Skeletal muscle tissue (tissue), 4 donors: Measurements from ENCODE around the gene SPP2. TPM values are rescaled to one million over a fixed set of nuclear protein-coding genes. Genes with fewer than 3 reads are reported as not detected.

Source experiments
- H3K27ac ChIP-seq: one replicate; pipeline ENCODE4 v1.7.0; 2013; ENCODE audit warnings: mild to moderate bottlenecking, low read depth, low read length, inconsistent platforms
- H3K27me3 ChIP-seq, 3 donors: one replicate each; pipeline ENCODE4 v1.7.0; 2013; ENCODE audit warnings: low read length in 3 of 3; ENCODE audit not compliant: control insufficient read depth in 3 of 3, insufficient read depth in 3 of 3
- H3K36me3 ChIP-seq, 3 donors: one replicate each; pipeline ENCODE4 v1.7.0; 2013; ENCODE audit warnings: low read length in 3 of 3; ENCODE audit not compliant: control insufficient read depth in 3 of 3, insufficient read depth in 3 of 3
- H3K4me1 ChIP-seq, 3 donors: one replicate each; pipeline ENCODE4 v1.7.0; 2013; ENCODE audit warnings: low read length in 3 of 3, mild to moderate bottlenecking in 3 of 3; ENCODE audit not compliant: control insufficient read depth in 3 of 3, insufficient read depth in 3 of 3
- H3K4me3 ChIP-seq, 3 donors: one replicate each; pipeline ENCODE4 v1.7.0; 2013; ENCODE audit warnings: low read length in 3 of 3
- H3K9ac ChIP-seq, 3 donors: one replicate each; pipeline ENCODE4 v1.7.0; 2013; ENCODE audit warnings: low read length in 3 of 3, mild to moderate bottlenecking in 3 of 3, moderate library complexity in 2 of 3, low read depth in 1 of 3
- H3K9me3 ChIP-seq, 3 donors: one replicate each; pipeline ENCODE4 v1.7.0; 2013; ENCODE audit warnings: low read length in 3 of 3; ENCODE audit not compliant: control insufficient read depth in 3 of 3
- total RNA-seq: library from RNA; depleted of rRNA; stranded (reverse); fragments of >200 nt; gene quantifications from one replicate; pipeline ENCODE4 v1.2.3, GENCODE V29; 2014
- donor health status: Osteomylitis.

SPP2 gene, protein sequence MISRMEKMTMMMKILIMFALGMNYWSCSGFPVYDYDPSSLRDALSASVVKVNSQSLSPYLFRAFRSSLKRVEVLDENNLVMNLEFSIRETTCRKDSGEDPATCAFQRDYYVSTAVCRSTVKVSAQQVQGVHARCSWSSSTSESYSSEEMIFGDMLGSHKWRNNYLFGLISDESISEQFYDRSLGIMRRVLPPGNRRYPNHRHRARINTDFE
- not detected for total RNA-seq

DNA sequence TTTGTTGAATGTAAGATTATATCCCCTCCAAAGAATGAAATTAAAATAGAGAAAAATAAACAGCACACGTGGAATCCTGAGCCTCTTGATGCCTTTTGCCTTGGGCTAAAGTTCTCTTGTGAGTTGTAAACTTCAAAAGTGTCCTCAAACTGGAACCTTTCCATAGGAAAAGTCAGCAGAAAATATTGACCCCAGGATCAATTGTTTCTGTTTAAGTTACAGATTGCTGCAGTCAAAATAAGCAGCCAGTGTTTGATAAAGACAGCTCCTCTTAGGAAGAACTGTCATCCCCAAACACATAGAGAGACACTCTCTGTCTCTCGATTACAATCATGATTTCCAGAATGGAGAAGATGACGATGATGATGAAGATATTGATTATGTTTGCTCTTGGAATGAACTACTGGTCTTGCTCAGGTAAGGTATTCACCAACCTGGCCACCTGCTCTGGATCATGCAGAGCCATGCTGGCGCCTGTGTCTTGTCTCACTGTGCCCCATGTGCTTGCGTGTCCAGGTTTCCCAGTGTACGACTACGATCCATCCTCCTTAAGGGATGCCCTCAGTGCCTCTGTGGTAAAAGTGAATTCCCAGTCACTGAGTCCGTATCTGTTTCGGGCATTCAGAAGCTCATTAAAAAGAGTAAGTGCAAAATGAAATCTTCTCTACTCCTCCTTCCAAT lies at the start of gene SPP2:
SPP2 (plus strand) TSS at position 248 of the 681 bp plus-strand sequence; CDS start at position 333, 85 bp downstream.
- Histone ChIP-seq H3K36me3 (no peaks in the 10 kb centered on the region), H3K4me3 (no peak within 1 kb of the TSS), H3K27ac (no peak within 1 kb of the TSS), H3K27me3 (no peaks in the 10 kb centered on the region), H3K4me1 (no peaks in the 10 kb centered on the region), H3K9ac (no peak within 1 kb of the TSS), H3K9me3 (no peaks in the 10 kb centered on the region)

DNA sequence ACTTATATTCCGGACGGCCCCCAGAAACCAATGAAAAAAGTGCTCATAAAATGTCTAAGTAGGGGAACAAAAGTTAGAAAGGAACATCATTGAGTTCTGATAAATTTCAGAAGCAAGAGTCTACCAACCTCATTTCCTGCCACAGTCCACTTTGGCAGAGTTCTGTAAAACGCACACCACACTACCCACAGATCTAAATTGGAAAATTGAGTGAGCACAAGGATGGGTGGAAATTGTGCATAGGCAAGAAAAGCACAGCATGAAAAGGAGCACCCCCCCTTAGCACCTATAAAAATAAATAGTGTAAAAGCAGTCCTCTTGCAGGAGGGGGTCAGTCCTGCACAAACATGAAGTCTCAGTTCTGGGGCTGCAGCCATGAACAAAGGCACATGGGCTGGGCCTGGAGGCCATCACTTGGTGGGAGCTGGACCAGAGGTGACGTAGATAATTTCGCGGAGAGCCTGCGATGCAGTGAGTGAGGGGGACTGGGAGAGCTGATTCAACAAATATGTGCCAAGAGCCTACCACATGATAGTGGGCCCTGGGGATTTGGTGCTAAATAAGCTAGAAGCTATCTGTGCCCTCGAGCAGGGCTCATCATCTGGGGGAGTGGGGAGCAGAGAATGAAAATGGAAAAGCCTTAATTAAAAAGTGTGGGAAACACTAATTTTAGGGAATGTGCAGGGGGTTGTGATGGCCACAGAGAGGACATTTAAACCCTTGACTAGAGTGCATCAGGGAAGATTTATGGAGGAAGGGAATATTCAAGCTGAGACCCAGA lies 48.9 kb upstream of the SPP2 start:
- Histone ChIP-seq H3K4me1 (no peaks in the 10 kb centered on the region), H3K9ac (no peak overlapping the region), H3K27me3 (peaks cover 0 to 16% (median 0%) of the 10 kb centered on the region in 3 donors), H3K27ac (no peak overlapping the region), H3K9me3 (no peaks in the 10 kb centered on the region), H3K4me3 (no peak overlapping the region), H3K36me3 (no peaks in the 10 kb centered on the region)

DNA sequence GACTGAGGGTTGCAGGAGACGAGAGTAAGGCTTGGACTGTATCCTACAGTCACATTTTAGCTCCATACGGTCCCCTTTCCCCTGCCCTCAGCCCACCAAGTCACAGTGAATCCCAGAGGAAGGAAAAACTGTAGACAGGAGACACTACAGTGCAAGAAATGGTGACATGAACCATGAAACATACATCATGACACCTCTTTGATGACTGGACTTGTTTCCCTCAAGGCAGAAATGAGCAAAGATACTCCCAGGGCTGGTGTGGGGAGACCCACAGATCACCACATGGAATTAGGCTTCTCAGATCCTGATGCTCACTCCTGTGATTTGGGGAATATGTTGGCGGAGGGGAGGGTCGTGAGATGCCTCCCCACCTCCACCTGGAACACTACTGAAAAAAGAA lies 48.2 kb upstream of the SPP2 start:
- Histone ChIP-seq H3K27me3 (peaks cover 0 to 16% (median 0%) of the 10 kb centered on the region in 3 donors), H3K4me3 (no peak overlapping the region), H3K27ac (no peak overlapping the region), H3K9me3 (no peaks in the 10 kb centered on the region), H3K36me3 (no peaks in the 10 kb centered on the region), H3K4me1 (no peaks in the 10 kb centered on the region), H3K9ac (no peak overlapping the region)

DNA sequence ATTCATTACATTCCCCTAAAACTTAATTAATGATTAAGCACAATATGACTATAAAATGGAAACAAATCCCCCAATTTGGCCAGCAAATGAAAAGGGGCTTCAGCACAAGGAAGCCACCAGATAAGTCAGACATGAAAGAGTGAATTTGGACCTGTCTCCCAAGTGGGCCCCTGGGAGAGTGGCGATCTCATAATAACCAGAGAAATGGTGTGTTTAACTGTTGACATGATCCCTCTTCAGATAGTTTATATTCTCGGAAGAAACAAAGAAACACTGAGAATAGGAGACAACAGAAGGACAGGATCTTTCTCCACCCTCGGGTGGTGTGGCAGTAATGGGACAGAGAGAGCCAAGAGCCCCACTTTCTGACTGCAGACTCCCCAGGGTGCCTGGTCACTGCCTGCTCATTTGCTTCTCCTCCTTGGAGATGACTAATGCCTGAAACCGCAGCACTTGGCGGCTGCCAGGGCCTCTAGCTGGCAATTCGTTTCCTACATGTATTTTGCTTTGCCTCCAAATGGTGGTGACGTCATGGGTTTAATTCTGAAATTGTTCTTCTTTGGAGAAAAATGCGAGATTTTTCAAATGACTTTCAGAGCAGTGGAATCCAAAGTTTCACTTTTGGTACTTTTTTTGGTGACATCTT lies 46.4 kb upstream of the SPP2 start:
- Histone ChIP-seq H3K27ac (no peak overlapping the region), H3K9ac (no peak overlapping the region), H3K36me3 (no peaks in the 10 kb centered on the region), H3K4me1 (no peaks in the 10 kb centered on the region), H3K27me3 (peaks cover 0 to 20% (median 0%) of the 10 kb centered on the region in 3 donors), H3K9me3 (no peaks in the 10 kb centered on the region), H3K4me3 (no peak overlapping the region)

DNA sequence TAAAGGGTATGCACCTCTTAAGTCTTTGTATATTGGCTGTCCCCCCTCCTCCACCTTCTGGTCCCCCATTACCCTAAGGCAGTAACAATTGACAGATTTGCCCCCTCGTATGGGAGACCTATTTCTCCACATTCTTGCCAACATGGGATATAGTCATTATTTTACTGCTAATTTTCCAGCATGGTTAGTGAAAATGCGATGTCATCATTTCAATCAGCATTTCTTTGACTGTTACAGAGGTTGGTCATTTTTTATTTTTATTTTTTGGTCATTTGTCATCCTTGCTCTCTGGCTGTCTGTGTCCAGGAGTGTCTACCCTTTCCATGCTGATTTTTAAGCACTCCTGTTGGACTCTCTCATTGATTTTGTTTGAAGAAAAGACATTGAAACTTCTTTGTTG lies 45.4 kb upstream of the SPP2 start:
- no peak overlapping the region for H3K27ac ChIP-seq
- H3K4me3 ChIP-seq: no peak overlapping the region
- no peaks in the 10 kb centered on the region for H3K4me1 ChIP-seq
- H3K9me3 ChIP-seq: no peaks in the 10 kb centered on the region
- no peak overlapping the region for H3K9ac ChIP-seq
- no peaks in the 10 kb centered on the region for H3K36me3 ChIP-seq
- H3K27me3 ChIP-seq: peaks cover 0 to 13% (median 0%) of the 10 kb centered on the region in 3 donors

DNA sequence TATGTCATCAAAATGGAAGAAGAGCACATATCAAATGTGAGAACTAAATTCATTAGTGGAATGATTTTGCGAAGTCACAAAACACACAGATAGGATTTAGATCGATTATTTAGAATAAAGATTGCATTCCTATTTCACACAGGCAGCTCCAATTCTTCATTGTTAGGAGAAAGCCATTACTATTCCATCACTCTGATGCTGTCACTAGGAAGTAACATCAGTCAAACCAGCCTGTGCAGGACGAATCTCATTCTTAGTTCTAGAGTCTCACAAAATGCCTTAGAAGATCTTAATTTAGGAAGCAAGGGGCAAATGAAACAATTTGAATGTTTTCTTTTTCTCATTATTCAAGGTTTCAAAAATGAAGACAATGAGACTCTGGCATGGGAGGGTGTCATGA lies 44.0 kb upstream of the SPP2 start:
- no peak overlapping the region for H3K4me3 ChIP-seq
- H3K9me3 ChIP-seq: no peaks in the 10 kb centered on the region
- no peak overlapping the region for H3K27ac ChIP-seq
- H3K4me1 ChIP-seq: no peaks in the 10 kb centered on the region
- H3K36me3 ChIP-seq: no peaks in the 10 kb centered on the region
- no peak overlapping the region for H3K9ac ChIP-seq
- peaks cover 0 to 13% (median 0%) of the 10 kb centered on the region in 3 donors for H3K27me3 ChIP-seq

DNA sequence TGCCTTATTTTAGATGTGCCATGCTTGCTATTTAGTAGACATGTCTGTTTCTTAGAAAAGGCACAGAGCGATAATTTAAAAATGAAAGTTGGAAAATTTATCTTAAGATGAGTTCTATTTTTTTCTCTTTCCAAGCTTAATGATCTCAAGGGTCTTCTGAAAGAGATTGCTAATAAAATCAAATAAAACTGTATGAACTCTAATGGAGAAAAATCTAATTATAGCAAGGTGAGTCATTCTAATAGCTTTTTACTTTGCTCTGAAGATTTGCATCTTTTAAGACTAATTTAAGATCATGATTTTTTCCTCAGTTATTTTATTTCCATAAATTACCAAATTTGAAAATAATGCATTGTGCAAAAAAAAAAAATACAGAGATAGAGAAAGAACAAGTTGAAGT lies 36.1 kb upstream of the SPP2 start:
- no peaks in the 10 kb centered on the region for H3K9me3 ChIP-seq
- no peaks in the 10 kb centered on the region for H3K36me3 ChIP-seq
- H3K4me3 ChIP-seq: no peak overlapping the region
- no peak overlapping the region for H3K9ac ChIP-seq
- no peak overlapping the region for H3K27ac ChIP-seq
- no peaks in the 10 kb centered on the region for H3K27me3 ChIP-seq
- no peaks in the 10 kb centered on the region for H3K4me1 ChIP-seq

DNA sequence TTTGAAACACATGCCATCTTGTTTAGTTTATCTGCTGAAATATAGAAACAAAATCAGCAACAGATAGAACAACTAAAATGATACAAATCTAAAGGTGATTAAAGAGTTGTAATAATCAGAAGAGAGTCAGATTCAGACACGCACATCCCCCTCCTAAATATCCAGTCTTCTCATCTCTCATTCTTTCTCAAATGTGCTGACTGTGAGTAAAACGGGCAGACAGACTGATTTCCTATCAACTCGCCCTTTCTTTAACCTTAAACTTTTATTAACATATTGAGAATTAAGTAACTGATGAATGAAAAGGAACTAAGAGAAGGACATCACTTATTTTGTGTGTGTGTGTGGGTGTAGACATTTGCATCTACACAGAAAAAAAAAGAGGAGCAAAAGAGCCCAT lies 34.6 kb upstream of the SPP2 start:
- Histone ChIP-seq H3K4me3 (no peak overlapping the region), H3K4me1 (no peaks in the 10 kb centered on the region), H3K9me3 (no peaks in the 10 kb centered on the region), H3K27ac (no peak overlapping the region), H3K36me3 (no peaks in the 10 kb centered on the region), H3K9ac (no peak overlapping the region), H3K27me3 (no peaks in the 10 kb centered on the region)

DNA sequence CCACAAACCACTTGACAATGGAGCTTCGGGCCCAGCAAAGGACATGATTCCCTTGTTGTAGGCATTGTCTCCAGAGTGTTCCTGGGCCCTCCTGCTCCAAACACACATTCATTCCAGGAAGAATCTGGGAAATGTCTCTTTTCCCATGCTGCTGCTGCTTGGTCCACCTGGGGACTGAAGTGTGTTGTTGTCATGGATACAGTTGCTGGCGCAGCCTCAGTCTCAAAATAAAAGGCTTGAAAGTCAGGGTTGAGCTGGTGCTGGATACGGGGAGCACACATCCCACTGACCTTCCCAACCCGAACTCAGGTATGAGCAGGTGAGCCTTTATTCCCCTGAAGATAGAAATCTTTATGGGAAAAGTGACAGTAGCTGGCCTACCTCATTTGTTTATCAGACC lies 30.6 kb upstream of the SPP2 start:
- Histone ChIP-seq H3K27me3 (peaks cover 0 to 2% (median 0%) of the 10 kb centered on the region in 3 donors), H3K27ac (no peak overlapping the region), H3K4me3 (no peak overlapping the region)

More for the DNA sequence above, 30.6 kb upstream of the SPP2 start:
- H3K36me3 ChIP-seq: no peaks in the 10 kb centered on the region
- H3K9me3 ChIP-seq: peaks cover 0 to 6% (median 3%) of the 10 kb centered on the region in 3 donors
- H3K4me1 ChIP-seq: no peaks in the 10 kb centered on the region
- no peak overlapping the region for H3K9ac ChIP-seq
